GM18868 (cell line): Measurements from ENCODE around the gene BRD3.

ENCODE experiments used
- ATAC-seq: cut with Tn5 transposase; IDR thresholded peaks from one replicate; pipeline ENCODE4 v1.9.1; 2021; ENCODE audit warnings: mild to moderate bottlenecking, moderate library complexity; ENCODE audit not compliant: unreplicated experiment

BRD3 gene

GRCh38 chr9:134025606-134026541 is 42.0 kb downstream of the BRD3 start:
- ATAC-seq = peak; percentile 38

- ATAC-seq = peak; percentile 86
These were observed 42.8 kb downstream of the BRD3 start, which contains the start of gene BRD3OS for GRCh38 chr9:134024828-134025605. Gene BRD3OS (plus strand): TSS chr9:134025481. CDS start chr9:134026748, 1,267 bp downstream.

- no peak for ATAC-seq
These were observed 43.5 kb downstream of the BRD3 start for GRCh38 chr9:134024214-134024792.

- no peak for ATAC-seq
These were observed 52.9 kb downstream of the BRD3 start for GRCh38 chr9:134014946-134015345.

GRCh38 chr9:134011401-134011800 is 56.4 kb downstream of the BRD3 start:
- no peak for ATAC-seq

- ATAC-seq = no peak
These were observed 57.3 kb downstream of the BRD3 start for GRCh38 chr9:134010310-134011173.

- no peak for ATAC-seq
These were observed 60.3 kb downstream of the BRD3 start for GRCh38 chr9:134007571-134007970.

- no peak for ATAC-seq
These were observed 60.7 kb downstream of the BRD3 start for GRCh38 chr9:134007150-134007549.

GRCh38 chr9:134005381-134005780 is 62.4 kb downstream of the BRD3 start:
- ATAC-seq = no peak

GRCh38 chr9:134004881-134005280 is 62.9 kb downstream of the BRD3 start:
- no peak for ATAC-seq

GRCh38 chr9:134004131-134004873 is 63.5 kb downstream of the BRD3 start:
- no peak for ATAC-seq

GRCh38 chr9:134003237-134003636 is 64.6 kb downstream of the BRD3 start:
- no peak for ATAC-seq

- no peak for ATAC-seq
These were observed 65.0 kb downstream of the BRD3 start for GRCh38 chr9:134002796-134003195.

GRCh38 chr9:133999851-134000265 is 68.0 kb downstream of the BRD3 start:
- no peak for ATAC-seq

- no peak for ATAC-seq
These were observed 68.8 kb downstream of the BRD3 start for GRCh38 chr9:133998915-133999595.

GRCh38 chr9:133997584-133997983 is 70.2 kb downstream of the BRD3 start:
- no peak for ATAC-seq

GRCh38 chr9:133996531-133997520 is 71.0 kb downstream of the BRD3 start:
- ATAC-seq = no peak
